Activated CD8-positive, alpha-beta memory T cell treated with anti-CD3 and anti-CD28 coated beads, Interleukin-2, amount 50 U/mL, for 1 hour (primary cell): ENCODE data around the gene EPB41L4B.

Experiments used
- DNase-seq: peaks from one replicate; pipeline ENCODE4 v3.0.0-alpha.2; 2020; ENCODE audit errors: extremely low read depth

The EPB41L4B gene

DNA sequence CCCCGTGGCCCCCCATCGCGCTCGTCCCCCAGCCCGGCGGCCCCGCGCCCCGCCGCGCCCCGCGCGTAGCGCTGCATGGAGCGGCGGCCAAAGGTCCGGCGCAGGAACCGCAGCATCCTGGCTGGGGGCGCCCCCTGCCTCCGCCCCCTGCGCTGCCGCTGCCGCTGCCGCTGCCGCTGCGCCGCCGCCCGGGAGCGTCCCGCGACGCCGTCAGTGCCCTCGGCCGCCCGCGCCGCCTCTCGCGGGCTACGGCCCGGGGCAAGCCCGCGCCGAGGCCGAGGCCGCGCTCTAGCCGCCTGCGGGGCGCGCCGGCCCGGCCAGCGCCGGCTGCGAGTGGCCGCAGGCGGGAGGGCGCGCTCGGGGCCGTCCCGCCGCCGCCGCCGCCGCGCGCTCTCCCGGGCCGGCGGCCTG is 523 bp downstream of the EPB41L4B start:
- DNase-seq: no peak

DNA sequence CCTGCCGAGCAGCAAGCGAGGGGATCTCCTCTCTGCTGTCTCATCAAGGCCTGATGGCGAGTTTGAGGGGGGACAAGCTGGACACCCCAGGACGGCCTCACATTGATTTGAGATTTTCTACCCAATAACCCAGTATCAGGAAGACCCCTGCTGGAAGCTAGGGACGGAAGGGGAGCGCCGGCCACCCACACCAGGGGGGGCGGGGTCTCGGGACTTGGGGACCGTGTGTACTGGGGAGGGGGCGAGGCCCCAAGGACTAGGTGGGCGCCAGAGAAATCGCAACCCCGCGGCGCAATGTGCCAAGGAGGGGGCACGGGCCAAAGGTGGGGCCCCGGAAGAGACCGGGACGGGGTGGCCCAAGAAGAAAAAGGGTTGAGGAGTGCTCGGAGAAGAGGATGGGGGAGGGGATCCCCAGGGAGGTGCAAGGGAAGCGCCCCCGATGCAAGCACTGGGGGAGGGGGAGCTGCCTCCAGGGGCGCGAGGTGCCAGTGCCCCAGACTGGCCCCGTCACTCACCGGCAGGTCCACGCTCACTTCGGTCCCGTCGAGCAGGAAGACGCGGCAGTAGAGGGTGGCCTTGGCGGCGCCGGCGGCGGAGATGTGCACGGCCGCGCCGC is 1.1 kb downstream of the EPB41L4B start:
- DNase-seq: no peak

DNA sequence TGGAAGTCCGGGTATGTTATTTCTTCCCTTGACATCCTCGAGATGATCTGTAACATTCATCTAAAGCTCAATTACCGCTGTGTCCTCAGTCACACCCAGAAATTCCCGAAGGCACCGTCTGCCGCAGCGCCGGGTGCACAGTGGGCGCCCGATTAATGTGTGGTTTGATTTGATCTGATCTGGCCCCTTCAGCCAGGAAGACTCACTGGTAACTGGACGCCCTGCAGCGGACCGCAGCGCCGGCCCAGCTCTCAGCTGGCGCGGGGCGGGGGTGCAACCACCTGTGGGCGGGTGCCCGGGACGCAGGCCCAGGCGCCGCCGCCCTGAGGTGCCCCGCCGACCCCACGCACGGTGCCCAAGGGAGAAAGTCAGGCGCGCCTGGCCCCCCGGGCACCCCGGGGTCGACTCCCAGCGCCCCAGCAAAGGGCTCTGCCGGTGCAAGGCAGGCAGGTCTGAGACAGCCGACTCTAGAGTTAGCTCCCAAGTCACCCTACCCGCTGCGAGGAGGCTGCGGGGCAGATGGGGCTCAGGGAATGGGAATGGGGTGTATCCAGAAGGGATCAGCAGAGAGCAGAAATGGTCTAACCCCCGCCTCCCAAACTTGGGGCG is 1.7 kb downstream of the EPB41L4B start:
- DNase-seq: no peak

DNA sequence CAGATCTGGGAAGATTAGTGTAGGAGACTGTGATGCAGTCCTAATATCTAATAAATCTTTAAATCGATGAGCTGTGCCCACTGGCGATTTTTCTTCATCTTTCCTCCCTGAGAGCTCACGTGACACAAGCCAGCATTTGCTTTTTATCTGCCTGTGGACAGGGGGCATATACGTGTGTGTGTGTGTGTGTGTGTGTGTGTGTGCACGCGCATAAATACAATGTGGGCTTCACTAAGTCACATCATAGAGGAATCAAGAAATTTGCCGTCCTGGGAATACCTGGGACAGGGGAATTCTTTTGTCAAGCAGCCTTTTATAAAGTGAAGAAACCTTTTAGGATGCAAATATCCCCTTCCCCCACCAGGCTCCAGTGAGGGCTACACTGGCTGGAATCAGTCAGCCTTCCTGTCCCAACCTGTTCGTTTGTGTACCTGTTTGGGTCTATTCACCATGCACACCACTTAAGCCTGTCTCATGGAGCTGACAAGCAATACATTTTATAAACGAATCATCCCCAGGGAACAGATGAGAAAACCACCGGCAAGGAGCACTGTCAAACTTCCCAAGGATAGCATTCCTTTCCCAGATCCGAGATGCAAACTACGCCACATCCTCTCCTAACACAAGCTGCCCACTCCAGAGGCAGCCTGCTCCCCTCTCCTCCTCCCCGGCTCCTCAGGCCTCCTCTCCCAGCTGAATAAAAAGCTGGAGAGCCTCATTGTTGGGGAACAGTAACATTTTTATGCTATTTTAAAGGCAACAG is 2.7 kb downstream of the EPB41L4B start:
- DNase-seq: no peak

DNA sequence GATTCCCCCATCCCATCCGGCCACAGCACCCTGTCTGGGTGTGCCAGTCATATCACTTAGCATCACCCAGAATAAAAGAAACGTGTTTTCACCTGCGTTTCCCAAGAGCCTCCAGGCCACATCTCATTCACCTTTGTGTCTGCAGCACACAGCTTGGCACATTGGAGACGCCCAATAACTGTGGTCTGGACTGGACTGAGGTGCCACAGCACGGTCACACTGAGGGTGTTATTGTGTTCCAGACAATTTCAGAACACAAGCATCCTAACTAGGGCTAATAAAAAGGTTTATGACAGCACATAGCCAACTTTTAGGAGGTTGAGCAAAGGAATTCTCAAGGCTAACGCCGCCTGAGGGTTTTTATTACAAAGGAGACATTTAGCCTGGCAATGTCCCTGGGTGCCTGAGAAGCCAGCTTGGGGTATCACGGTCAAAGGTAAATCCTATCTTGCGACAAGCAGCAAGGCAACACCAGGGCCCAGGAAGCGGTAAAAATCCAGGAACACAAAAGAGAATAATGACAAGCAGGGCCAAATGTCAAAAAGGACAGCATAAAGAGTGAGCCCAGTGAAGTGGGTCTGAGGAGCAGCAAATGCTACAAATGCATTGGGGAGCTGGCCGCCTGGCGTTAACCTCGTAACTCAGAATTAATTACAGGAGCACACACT is 3.4 kb downstream of the EPB41L4B start:
- DNase-seq: no peak

DNA sequence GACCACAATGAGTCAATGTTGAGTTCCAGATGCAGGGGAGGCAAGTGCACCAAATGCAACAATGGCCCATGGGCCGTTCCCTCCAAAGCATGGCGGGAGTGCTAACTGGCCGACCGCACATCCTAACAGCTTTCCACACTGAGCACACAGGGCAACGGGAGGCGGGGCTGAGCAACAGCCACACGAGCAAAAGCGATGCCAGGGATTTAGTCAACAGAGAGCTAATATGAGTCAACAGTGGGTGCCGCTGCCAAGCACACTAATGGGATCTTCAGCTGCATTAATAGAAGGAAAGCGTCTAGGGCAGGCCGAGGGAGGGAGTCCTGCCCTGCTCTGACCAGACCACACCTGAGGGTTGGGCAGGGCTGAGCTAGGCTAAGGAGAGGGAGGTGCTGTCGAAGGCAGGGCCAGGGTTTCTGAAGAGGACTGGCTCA is 4.6 kb downstream of the EPB41L4B start:
- no peak for DNase-seq

DNA sequence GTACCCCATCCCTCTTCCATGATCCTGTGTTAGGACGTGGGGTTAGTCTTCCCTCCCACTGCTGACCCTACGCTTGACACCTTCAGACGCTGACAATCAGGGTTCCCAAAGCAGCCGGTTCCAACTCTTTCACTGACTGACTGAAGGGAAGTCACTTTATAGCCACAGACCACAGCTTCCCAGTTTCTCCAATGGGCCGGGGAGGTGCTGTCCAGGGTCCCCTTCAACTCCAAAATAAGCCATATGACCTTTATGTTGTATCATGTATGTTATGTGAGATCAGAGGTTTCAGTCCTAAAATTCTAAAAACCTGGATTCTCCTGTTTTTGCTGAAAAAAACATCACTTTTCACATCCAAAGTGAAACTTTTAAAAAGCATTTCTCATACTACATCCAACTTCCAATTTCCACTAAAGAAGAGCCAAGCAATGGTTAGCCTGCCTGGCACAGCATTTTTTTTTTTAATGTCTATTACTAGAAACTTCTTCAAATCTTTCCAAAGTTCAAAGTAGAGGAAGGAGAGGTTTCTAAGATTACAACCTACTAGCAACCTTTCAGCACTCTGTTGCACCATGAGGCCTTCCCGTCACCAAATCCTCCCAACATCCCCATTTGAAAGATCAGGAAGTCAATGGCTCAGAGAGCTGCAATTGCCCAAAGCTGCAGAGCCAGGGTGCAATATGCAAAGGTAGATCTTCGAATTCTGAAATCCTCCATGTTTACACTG is 5.2 kb downstream of the EPB41L4B start:
- no peak for DNase-seq

DNA sequence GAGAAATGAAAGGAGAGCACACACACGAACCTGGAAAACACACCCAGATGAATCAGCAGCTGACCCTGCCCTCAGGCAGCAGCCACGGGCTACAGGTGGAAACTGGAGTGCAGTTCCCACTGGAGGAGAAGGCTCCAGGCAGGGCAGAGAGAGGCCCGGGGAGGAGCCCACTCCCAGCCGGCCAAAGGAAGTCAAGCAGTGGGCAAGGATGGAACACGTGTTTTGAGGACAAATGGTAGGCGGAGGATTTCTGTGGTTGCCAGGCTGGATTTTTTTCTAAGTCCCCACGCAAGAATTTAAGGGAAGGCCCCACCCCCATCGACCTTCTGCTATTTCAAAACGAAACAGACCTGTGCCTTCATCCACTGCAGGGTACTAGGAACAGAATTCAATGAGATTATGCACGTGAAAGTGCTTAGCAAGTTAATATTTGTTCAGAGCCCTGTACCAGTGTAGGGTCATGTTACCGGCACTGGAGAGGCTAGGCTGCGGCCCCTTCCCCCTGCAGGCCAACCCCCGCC is 6.8 kb downstream of the EPB41L4B start:
- DNase-seq: no peak

DNA sequence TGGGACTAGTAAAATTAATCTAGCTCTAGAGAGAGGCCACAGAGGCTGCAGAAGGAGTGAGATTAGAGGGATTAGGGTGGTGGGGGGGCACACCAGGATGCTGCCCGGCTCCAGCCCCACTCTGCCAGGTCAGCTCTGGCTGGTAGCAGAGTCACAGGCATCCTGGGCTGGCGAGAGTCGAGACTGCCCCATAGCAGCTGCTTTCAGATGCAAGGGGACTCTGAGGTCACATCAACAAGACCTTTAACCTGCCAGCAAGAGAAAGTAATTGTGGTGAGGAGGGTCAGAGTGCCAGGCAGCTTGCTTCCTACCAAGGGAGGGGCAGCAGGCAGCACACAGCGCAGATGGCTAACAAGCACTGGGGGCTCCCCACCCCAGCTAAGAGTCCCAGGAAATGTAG is 7.5 kb downstream of the EPB41L4B start:
- no peak for DNase-seq

DNA sequence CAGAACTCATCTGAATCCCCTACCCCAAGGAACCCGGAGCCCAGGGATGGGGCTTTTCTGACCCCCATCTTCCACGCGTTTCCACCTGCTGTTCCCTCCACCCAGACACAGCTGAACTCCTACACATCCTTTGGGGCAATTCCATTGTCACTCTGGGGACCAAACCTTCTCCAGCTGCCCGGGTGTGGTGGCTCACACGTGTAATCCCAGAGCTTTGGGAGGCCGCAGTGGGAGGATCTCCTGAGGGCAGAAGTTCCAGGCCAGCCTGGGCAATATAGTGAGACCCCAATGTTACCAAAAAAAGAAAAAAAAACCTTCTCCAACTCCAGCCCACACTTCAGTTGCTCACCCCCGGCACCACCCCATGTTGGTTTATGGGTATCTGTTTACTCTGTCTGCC is 8.1 kb downstream of the EPB41L4B start:
- DNase-seq: no peak

DNA sequence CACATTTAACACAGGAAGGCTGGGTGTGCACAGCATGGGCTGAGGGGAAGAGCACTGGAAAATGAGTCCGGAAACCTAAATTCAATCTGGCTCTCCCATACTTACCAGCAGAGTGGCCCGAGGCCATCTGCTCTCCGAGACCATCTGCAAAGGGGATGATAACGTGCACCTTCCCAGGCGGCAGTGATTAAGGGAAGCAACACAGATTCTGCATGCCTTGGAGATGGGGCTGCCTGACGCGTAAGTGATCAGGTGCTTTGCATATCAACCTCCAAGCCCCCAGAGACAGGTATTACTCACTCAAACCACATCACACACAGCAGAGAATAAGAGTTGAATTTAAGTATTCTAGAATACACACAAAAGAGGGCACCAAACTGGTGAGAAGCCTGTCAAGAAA is 9.1 kb downstream of the EPB41L4B start:
- DNase-seq: no peak

DNA sequence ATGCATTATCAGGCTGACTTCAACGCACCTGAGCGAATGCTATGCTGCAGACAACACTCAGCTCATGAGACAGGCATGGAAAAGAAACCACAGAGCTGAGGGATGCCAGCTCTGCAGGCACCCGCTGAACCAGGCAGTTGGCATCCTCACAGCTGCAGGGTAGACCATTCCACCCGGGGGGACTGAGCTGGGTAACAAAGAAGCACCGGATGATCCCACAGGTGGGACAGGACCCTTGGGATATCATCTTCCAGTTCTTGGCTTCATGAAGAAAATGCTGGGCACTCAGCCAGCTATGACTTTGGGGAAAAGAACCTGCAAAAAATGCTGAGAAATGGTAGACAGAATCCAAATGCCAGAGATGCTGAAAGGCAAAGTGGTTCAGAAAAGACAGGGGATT is 9.6 kb downstream of the EPB41L4B start:
- no peak for DNase-seq

DNA sequence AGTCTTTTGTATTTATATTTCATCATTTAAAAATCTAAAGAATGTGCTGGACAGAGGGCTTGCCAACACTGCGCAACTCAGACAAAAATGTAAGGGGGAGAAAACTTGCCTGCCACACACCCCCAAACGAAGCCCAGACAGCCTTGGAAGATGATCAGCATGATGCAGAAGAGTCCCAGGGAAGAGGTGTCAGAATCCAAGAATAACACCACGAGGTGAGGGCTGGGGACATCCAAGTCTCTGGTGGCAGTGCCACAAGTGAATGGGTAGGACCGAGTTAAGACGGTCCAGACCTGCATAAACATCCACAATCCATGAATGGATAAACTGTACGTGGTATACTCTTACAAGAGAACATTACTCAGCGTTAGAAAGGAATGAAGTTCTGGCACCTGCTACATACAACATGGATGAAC is 10.4 kb downstream of the EPB41L4B start:
- DNase-seq: no peak

DNA sequence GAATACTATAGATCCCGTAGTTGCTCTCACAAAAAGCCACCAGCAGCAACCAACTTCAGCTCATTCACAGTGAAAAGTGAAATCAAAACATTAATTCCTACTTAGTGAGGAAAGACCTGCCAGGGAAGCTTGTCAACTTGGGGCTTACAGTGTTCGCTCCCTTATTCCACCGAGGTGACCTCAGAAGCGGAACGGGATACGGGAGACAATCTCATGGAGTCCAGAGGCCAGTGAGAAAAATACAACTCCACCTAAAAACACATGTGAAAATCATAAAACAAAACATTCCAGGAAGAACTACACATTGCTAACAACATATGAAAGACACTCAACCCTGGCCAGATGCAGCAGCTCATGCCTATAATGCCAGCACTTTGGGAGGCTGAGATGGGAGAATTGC is 11.6 kb downstream of the EPB41L4B start:
- no peak for DNase-seq

DNA sequence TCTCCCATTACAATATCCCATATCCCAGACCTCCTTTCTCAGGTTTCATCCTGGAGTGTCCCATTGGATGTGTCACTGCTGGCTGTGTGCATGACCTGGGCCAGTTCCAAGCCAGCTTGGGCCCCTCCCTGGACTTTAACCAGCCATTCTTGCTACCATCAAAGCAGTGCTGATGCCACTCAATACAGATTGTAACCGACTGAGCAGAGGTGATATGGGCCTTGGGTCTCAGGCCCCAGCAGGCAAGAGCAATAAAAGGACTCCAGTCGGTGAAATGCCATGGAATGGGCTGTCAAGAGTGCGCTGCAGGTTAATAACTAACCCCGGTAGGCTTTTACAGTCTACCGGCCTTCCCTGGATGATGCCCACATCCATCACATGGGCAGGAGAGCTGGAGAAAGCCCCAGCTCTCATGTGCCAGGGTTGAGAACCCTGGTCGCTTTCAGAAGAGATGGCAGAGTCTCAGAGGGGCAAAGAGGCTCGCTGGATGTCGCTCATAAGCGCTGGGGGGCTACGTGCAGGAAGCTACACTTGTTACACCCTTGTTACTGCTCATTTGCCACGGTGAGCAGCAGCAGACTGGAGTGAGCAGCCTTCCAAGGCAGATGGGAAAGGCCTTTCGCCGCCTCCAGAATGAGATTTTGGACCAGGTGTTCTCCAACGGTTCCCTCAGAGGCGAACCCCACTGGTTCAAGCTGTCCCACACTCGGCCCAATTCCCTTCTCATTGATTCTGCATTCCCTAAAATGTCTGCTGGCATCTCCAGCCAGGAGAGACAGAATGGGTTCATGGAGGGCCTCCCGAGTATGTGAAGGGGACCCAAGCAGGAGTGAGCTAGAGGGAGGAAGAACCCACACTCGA is 13.2 kb downstream of the EPB41L4B start:
- no peak for DNase-seq

DNA sequence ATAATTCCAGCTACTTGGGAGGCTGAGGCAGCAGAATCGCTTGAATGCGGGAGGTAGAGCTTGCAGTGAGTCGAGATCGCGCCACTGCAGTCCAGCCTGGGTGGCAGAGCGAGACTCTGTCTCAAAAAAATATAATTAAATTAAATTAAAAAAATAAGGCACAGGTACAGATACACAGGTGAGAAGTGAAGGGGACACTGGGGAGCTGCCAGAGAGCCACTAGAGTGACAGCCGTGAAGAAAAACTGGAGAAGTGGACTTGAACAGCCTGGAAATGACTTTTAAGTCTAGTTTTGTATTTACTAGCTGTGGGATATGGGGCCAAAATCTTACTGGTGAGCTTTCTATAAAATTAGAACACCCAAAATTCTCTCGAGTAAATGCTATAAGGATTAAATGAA is 15.1 kb downstream of the EPB41L4B start:
- DNase-seq: no peak

DNA sequence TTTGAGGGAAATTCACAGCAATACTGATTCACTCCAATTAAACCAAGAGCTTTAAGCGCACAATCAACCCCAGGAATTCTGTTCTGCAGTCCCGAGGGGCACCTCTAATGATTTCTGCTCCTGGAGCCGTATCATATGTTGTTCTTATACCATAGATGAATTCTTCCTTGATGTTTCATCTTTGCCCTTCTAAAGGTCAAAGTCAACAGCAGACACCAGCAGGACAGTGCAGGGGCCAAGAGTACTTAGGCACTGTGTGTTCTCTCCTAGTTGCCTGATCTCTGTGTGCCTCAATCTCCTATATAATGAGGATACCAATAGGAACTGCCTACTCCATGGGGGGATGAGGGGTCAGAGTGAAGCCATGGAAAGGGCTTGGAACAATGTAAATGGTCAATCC is 16.5 kb downstream of the EPB41L4B start:
- DNase-seq: no peak

DNA sequence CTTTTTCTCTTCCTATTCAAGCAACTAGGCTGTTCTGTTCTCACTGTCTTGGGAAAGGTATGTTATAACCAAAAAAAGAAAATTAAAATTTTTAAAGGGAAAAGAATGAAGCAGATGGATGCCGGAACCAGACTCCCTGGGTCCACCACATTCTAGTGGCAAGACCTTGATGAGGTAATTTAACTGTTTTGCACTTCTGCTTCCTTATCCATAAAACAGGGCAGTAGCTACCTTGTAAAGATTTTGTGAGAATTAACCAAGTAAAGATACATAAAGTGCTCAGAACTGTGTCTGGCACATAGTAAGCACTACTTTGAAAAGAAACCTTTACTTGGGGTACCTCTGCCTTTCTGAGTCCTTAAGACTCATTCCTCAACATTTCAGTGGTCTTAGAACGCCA is 17.0 kb downstream of the EPB41L4B start:
- DNase-seq: no peak

DNA sequence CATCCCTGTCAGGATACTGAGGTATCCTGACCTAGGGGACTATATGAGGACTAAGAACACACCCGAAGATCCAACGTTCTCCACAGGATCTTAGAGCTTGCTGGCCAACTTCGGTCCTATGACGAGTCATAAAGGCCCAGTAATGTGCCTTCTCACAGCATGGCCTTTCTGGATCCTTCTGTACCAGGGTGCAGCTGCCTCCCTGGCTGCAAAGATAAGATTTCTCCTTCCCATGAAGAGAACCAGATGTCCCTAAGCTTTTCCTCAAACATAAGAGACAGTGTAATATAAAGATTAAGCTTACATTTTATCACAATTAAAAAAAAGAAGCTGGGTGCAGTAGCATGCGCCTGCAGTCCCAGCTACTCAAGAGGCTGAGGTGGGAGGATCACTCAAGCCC is 18.3 kb downstream of the EPB41L4B start:
- no peak for DNase-seq

DNA sequence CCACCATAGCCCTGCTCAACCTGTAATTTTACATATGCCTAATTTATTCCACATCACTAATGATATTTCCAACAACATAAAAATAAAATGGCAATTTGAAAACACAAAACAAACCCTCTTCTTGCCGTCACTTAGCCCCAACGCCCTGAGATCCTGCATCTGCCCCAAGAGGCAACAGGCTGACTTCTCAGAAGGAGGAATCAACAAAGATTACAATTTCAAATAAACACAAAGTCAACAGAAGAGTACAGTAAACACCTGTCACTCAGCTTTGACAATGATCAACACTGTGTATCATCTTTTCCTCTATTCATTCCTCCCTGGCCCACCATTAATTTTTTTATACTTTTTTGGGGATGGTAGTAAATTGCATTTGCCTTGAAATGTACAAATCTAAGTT is 19.8 kb downstream of the EPB41L4B start:
- no peak for DNase-seq

DNA sequence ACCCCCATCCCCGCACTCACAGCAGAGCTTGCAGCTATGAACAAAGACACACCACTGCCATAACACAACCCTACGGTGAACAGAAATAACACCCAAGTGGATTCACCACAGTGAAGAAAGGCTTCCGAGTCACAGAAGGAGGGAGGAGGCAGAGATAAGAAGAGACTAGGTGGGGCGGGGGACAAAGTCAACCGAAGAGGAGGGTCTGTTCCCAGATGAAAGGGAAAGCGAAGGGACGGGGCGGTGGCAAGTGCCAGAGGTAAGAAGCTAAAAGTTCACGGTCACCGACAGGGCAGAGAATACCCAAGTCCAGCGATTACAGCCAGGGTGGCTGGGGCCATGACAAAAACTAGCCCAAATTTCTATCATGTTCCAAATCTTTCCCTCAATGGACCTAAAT is 21.0 kb downstream of the EPB41L4B start:
- no peak for DNase-seq
